ENCODE data around the gene ALDH4A1. TPM values are rescaled to one million over a fixed set of nuclear protein-coding genes. Genes with fewer than 3 reads are reported as not detected.

The ALDH4A1 gene
- total RNA-seq, 3 donors from 2014 or later: 15.7 to 81.0 (median 23.7) TPM

- intact Hi-C loops (cut with DNase I; ENCODE audit: low total_unique reads): loop anchor here (5.0 kb wide), 1 partner anchor 1247 kb away; no protein-coding TSS in a partner anchor
- Histone ChIP-seq H3K27ac (no peak overlapping the region), H3K4me1 (peaks cover 20 to 23% of the 10 kb centered on the region in 2 donors), H3K36me3 (no peaks in the 10 kb centered on the region), H3K9me3 (no peaks in the 10 kb centered on the region), H3K4me3 (no peak overlapping the region), H3K27me3 (no peaks in the 10 kb centered on the region)
- no peak for TF ChIP-seq CTCF (IDR thresholded peaks at IDR 0.05)
- TF ChIP-seq POLR2A (IDR thresholded peaks at IDR 0.05): no peak
- TF ChIP-seq POLR2AphosphoS5 (IDR thresholded peaks at IDR 0.05): no peak
- DNase-seq (ENCODE audit: low spot score in 2 of 2): no peak
Observed at GRCh38 chr1:18928985-18929384, 26.6 kb upstream of the ALDH4A1 start.

GRCh38 chr1:18928406-18928805 lies 26.1 kb upstream of the ALDH4A1 start:
- no peaks in the 10 kb centered on the region for H3K9me3 ChIP-seq
- no peaks in the 10 kb centered on the region for H3K27me3 ChIP-seq
- H3K36me3 ChIP-seq: no peaks in the 10 kb centered on the region
- no peak overlapping the region for H3K4me3 ChIP-seq
- peak overlapping the region in 1 of 2 donors; percentile 89 for H3K27ac ChIP-seq
- intact Hi-C loops (cut with DNase I; ENCODE audit: low total_unique reads): loop anchor here (5.0 kb wide), 1 partner anchor 1246 kb away; no protein-coding TSS in a partner anchor
- H3K4me1 ChIP-seq: peaks cover 23 to 26% of the 10 kb centered on the region in 2 donors
- TF ChIP-seq CTCF (IDR thresholded peaks at IDR 0.05) (no peak), POLR2AphosphoS5 (IDR thresholded peaks at IDR 0.05) (no peak), POLR2A (IDR thresholded peaks at IDR 0.05) (no peak)
- DNase-seq (ENCODE audit: low spot score in 2 of 2): no peak

- intact Hi-C loops (cut with DNase I; ENCODE audit: low total_unique reads): loop anchor here (5.0 kb wide), 1 partner anchor 1245 kb away; no protein-coding TSS in a partner anchor
Observed at GRCh38 chr1:18927654-18928272, 25.4 kb upstream of the ALDH4A1 start.

GRCh38 chr1:18927082-18927653 lies 24.8 kb upstream of the ALDH4A1 start:
- intact Hi-C loops (cut with DNase I; ENCODE audit: low total_unique reads): loop anchor here (5.0 kb wide), 1 partner anchor 1245 kb away; no protein-coding TSS in a partner anchor
- no peaks in the 10 kb centered on the region for H3K9me3 ChIP-seq
- no peak for DNase-seq (ENCODE audit: low spot score in 2 of 2)
- no peaks in the 10 kb centered on the region for H3K27me3 ChIP-seq
- TF ChIP-seq POLR2A (IDR thresholded peaks at IDR 0.05) (no peak), POLR2AphosphoS5 (IDR thresholded peaks at IDR 0.05) (no peak), CTCF (IDR thresholded peaks at IDR 0.05) (no peak)
- no peaks in the 10 kb centered on the region for H3K36me3 ChIP-seq
- peak overlapping the region; percentile 68 to 89 for H3K27ac ChIP-seq
- peaks cover 23 to 33% of the 10 kb centered on the region in 2 donors for H3K4me1 ChIP-seq
- H3K4me3 ChIP-seq: peak overlapping the region in 2 of 3 donors; percentile 5 to 45

More at GRCh38 chr1:18927654-18928272, 25.4 kb upstream of the ALDH4A1 start:
- Histone ChIP-seq H3K4me1 (peaks cover 24 to 33% of the 10 kb centered on the region in 2 donors), H3K4me3 (peak overlapping the region in 1 of 3 donors; percentile 45), H3K27ac (peak overlapping the region; percentile 68 to 89), H3K27me3 (no peaks in the 10 kb centered on the region), H3K9me3 (no peaks in the 10 kb centered on the region), H3K36me3 (no peaks in the 10 kb centered on the region)
- no peak for DNase-seq (ENCODE audit: low spot score in 2 of 2)
- TF ChIP-seq POLR2A (IDR thresholded peaks at IDR 0.05): no peak

GRCh38 chr1:18926315-18927081 lies 24.1 kb upstream of the ALDH4A1 start:
- intact Hi-C loops (cut with DNase I; ENCODE audit: low total_unique reads): loop anchor here (5.0 kb wide), 1 partner anchor 1244 kb away; no protein-coding TSS in a partner anchor
- TF ChIP-seq POLR2AphosphoS5 (IDR thresholded peaks at IDR 0.05) (no peak), POLR2A (IDR thresholded peaks at IDR 0.05) (no peak), CTCF (IDR thresholded peaks at IDR 0.05) (no peak)
- Histone ChIP-seq H3K4me1 (peaks cover 25 to 33% of the 10 kb centered on the region in 2 donors), H3K9me3 (no peaks in the 10 kb centered on the region), H3K36me3 (no peaks in the 10 kb centered on the region), H3K4me3 (peak overlapping the region in 2 of 3 donors; percentile 5 to 45), H3K27me3 (no peaks in the 10 kb centered on the region), H3K27ac (peak overlapping the region; percentile 68 to 89)
- DNase-seq (ENCODE audit: low spot score in 2 of 2): peak in 1 of 2 donors; percentile 63
